D721Med (cell line): Measurements from ENCODE around the gene ASGR2.

Experiments
- DNase-seq: peaks from one replicate; pipeline ENCODE4 v3.0.0; 2011; ENCODE audit warnings: low spot score; ENCODE audit not compliant: insufficient read length
- FAIRE-seq: peaks from 2 replicates; lab custom pipeline; 2011; peaks lifted over from hg19 to GRCh38; lab: Jason Lieb, UNC
- CTCF ChIP-seq: IDR thresholded peaks from 2 replicates; pipeline ENCODE4 v1.5.1; 2012; ENCODE audit warnings: mild to moderate bottlenecking, control low read depth; ENCODE audit not compliant: insufficient read depth; ENCODE audit errors: missing control alignments

The ASGR2 gene

GRCh38 chr17:7068268-7068667, 46.4 kb downstream of the ASGR2 start:
- DNase-seq (no peak), FAIRE-seq (no peak)
- TF ChIP-seq CTCF: no peak

GRCh38 chr17:7067198-7067597, 47.4 kb downstream of the ASGR2 start:
- FAIRE-seq: no peak
- no peak for TF ChIP-seq CTCF

GRCh38 chr17:7064261-7064660, 50.4 kb downstream of the ASGR2 start:
- DNase-seq (no peak), FAIRE-seq (no peak)
- TF ChIP-seq CTCF: no peak

More at GRCh38 chr17:7067198-7067597, 47.4 kb downstream of the ASGR2 start:
- DNase-seq: no peak

DNA sequence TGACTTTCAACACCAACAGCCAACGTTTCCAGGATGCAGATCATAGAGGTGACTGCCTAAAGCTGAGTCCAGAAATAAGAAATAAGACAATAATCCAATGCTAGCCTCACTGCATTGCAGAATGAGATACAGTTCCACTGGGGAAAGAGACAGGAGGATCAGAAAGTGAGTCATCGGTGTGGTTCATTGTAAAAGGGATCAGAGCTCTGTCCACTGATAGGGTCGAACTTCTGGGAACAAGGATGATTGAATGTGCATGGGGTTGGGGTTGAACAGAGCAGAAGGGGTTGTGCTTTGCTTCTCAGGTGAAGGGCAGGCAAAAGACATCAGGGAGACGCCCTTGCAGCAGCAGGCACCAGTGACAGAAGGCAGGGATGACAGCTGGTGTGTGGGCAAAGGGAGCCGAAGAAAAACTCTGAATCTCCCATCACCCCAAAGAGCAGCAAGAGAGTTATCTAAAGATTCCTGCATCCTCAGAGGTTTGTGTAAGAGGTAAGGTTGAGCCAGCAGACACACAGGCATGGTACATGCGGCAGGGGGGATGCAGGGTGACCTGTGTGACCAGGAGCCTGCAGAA, 51.0 kb downstream of the ASGR2 start:
- no peak for DNase-seq
- no peak for FAIRE-seq
- TF ChIP-seq CTCF: no peak

- DNase-seq (no peak), FAIRE-seq (no peak)
- TF ChIP-seq CTCF: no peak
Observed at GRCh38 chr17:7060165-7060891, 54.3 kb downstream of the ASGR2 start.

GRCh38 chr17:7058831-7059447, 55.7 kb downstream of the ASGR2 start:
- no peak for FAIRE-seq
- TF ChIP-seq CTCF: no peak
- DNase-seq: no peak

DNA sequence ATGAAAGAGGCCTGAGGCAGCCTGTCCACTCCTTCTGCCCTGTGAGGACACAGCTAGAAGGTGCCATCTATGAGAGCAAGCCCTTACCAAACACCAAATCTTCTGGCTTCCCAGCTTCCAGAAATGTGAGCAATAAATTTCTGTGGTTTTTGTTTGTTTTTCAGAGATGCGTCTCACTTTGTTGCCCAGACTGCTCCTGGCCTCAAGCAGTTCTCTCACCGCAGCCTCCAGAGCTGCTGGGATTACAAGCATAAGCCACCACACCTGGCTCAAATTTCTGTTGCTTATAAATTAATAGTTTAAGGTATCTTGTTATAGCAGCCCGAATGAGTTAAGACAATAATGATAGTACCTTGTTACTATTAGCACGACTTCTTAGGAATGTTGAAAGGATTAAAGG, 58.2 kb downstream of the ASGR2 start:
- no peak for DNase-seq
- no peak for TF ChIP-seq CTCF
- no peak for FAIRE-seq
